ENCODE data around the gene FOXI1. TPM values are rescaled to one million over a fixed set of nuclear protein-coding genes. Genes with fewer than 3 reads are reported as not detected.

Gene FOXI1
- total RNA-seq, 1 donor from 2014 or later: not detected

DNA sequence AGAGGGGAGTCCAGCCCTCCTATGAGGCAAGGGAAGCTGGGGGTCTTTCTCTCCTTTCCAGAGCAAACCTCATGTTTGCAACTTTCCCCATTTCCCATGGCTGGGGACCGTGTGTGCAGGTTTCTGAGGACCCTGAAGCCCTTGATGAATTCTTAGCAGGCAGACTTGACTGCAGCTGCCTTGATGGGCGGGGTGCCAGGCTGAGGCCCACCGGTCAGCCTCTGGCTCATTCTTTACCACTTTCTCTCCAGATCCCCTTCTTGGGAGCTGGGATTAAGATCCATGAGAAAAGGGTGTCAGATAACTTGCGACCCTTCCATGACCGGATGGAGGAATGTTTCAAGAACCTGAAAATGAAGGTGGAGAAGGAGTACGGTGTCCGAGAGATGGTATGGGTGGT, 30.0 kb upstream of the FOXI1 start:
- no peaks in the 10 kb centered on the region for H3K9me3 ChIP-seq
- no peak overlapping the region for H3K4me3 ChIP-seq
- H3K27ac ChIP-seq: no peak overlapping the region
- TF ChIP-seq, protein P1, sequence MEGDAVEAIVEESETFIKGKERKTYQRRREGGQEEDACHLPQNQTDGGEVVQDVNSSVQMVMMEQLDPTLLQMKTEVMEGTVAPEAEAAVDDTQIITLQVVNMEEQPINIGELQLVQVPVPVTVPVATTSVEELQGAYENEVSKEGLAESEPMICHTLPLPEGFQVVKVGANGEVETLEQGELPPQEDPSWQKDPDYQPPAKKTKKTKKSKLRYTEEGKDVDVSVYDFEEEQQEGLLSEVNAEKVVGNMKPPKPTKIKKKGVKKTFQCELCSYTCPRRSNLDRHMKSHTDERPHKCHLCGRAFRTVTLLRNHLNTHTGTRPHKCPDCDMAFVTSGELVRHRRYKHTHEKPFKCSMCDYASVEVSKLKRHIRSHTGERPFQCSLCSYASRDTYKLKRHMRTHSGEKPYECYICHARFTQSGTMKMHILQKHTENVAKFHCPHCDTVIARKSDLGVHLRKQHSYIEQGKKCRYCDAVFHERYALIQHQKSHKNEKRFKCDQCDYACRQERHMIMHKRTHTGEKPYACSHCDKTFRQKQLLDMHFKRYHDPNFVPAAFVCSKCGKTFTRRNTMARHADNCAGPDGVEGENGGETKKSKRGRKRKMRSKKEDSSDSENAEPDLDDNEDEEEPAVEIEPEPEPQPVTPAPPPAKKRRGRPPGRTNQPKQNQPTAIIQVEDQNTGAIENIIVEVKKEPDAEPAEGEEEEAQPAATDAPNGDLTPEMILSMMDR (IDR thresholded peaks at IDR 0.05): no peak
- TF ChIP-seq POLR2AphosphoS5 (IDR thresholded peaks at IDR 0.05; ENCODE audit: insufficient read depth in 1 of 2, low read depth in 1 of 2) (no peak), POLR2A (IDR thresholded peaks at IDR 0.05) (no peak)
- H3K36me3 ChIP-seq: no peaks in the 10 kb centered on the region
- intact Hi-C loops (cut with DNase I): no loop called here
- no peaks in the 10 kb centered on the region for H3K27me3 ChIP-seq
- DNase-seq (ENCODE audit: extremely low spot score in 2 of 2): no peak
- H3K4me1 ChIP-seq: no peaks in the 10 kb centered on the region

DNA sequence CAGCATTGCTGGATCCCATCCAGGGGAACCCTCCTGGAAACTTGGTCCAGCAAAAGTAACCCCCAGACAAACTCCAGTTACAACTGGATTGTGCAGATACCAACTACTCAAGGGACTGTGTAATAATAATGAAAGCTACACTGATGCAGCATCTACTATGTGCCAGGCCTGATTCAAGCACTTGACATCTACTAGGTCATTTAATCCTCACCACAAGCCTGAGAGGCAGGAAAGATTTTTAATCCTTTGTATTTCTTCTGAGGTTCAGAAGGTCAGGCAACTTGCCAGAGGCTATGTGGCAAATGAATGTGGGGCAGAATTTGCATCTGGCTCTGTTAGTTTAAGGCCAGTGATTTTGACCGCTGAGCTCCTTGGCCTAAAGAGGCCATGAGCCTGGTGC, 29.5 kb upstream of the FOXI1 start:
- no peak overlapping the region for H3K4me3 ChIP-seq
- no peaks in the 10 kb centered on the region for H3K9me3 ChIP-seq
- DNase-seq (ENCODE audit: extremely low spot score in 2 of 2): no peak
- H3K36me3 ChIP-seq: no peaks in the 10 kb centered on the region
- no peaks in the 10 kb centered on the region for H3K4me1 ChIP-seq
- no peak overlapping the region for H3K27ac ChIP-seq
- no peaks in the 10 kb centered on the region for H3K27me3 ChIP-seq
- intact Hi-C loops (cut with DNase I): no loop called here
- TF ChIP-seq, protein P1 (IDR thresholded peaks at IDR 0.05): no peak
- TF ChIP-seq POLR2A (IDR thresholded peaks at IDR 0.05) (no peak), POLR2AphosphoS5 (IDR thresholded peaks at IDR 0.05; ENCODE audit: insufficient read depth in 1 of 2, low read depth in 1 of 2) (no peak)

DNA sequence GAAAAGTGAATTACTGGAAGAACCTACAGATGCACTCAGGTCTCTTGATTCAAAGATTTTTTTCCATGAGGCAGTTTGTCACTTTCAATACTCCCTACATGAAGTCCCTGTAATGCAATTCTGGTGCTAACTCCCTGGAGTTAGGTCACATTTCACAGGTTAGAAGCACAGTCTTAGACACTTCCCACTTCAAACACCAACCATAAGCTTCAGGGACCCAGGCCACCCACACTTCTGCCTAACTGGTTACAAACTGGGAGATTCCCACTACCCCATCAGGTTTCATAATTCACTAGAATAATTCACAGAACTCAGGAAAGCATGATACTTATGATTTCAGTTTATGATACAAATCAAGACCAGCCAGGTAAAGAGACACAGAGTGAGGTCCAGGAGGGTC, 29.0 kb upstream of the FOXI1 start:
- Histone ChIP-seq H3K27me3 (no peaks in the 10 kb centered on the region), H3K9me3 (no peaks in the 10 kb centered on the region), H3K36me3 (no peaks in the 10 kb centered on the region), H3K4me3 (no peak overlapping the region), H3K27ac (no peak overlapping the region), H3K4me1 (no peaks in the 10 kb centered on the region)
- intact Hi-C loops (cut with DNase I): no loop called here
- DNase-seq (ENCODE audit: extremely low spot score in 2 of 2): no peak
- TF ChIP-seq, protein P1 (IDR thresholded peaks at IDR 0.05): no peak
- TF ChIP-seq POLR2AphosphoS5 (IDR thresholded peaks at IDR 0.05; ENCODE audit: insufficient read depth in 1 of 2, low read depth in 1 of 2) (no peak), POLR2A (IDR thresholded peaks at IDR 0.05) (no peak)

DNA sequence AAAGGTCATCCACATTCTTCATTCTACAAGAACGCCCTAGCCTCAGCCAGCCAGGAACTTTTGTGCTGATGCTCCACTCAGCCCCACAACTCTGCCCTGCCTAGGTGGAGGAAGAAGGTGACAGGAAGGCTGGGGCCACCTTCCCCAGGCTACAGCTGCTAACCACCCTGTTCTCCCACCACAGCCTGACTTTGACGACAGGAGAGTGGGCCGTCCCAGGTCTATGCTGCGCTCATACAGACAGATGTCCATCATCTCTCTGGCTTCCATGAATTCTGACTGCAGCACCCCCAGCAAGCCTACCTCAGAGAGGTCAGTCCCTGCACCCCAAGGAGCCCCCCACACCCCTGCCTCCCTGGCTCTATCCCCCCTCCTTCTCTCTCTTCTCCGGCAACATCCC, 28.2 kb upstream of the FOXI1 start:
- H3K4me3 ChIP-seq: no peak overlapping the region
- TF ChIP-seq POLR2A (IDR thresholded peaks at IDR 0.05) (no peak), POLR2AphosphoS5 (IDR thresholded peaks at IDR 0.05; ENCODE audit: insufficient read depth in 1 of 2, low read depth in 1 of 2) (no peak)
- TF ChIP-seq, protein P1 (IDR thresholded peaks at IDR 0.05): no peak
- H3K36me3 ChIP-seq: no peaks in the 10 kb centered on the region
- intact Hi-C loops (cut with DNase I): no loop called here
- H3K4me1 ChIP-seq: no peaks in the 10 kb centered on the region
- no peak overlapping the region for H3K27ac ChIP-seq
- no peaks in the 10 kb centered on the region for H3K9me3 ChIP-seq
- H3K27me3 ChIP-seq: no peaks in the 10 kb centered on the region
- DNase-seq (ENCODE audit: extremely low spot score in 2 of 2): no peak

DNA sequence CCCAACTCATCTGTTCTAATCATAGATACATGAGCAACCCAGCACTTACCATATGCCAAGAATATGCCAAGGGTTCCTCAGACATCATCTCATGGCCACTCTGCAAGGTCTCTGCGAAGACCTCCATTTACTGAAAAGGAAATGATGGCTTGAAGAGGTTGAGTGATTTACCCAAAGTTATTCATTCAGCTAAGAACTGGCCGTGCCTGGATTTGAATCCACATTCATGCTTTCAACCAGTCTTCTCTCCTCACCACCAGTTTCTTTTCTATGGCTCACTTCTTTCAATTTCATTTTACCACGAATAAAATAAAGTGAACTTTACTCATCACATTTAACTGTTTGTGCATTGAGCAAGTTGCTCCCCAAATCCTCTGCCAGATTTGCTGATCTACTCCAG, 27.2 kb upstream of the FOXI1 start:
- no peak overlapping the region for H3K27ac ChIP-seq
- no peak overlapping the region for H3K4me3 ChIP-seq
- H3K4me1 ChIP-seq: no peaks in the 10 kb centered on the region
- TF ChIP-seq, protein P1 (IDR thresholded peaks at IDR 0.05): no peak
- TF ChIP-seq POLR2A (IDR thresholded peaks at IDR 0.05) (no peak), POLR2AphosphoS5 (IDR thresholded peaks at IDR 0.05; ENCODE audit: insufficient read depth in 1 of 2, low read depth in 1 of 2) (no peak)
- intact Hi-C loops (cut with DNase I): no loop called here
- no peaks in the 10 kb centered on the region for H3K36me3 ChIP-seq
- no peak for DNase-seq (ENCODE audit: extremely low spot score in 2 of 2)
- no peaks in the 10 kb centered on the region for H3K27me3 ChIP-seq
- no peaks in the 10 kb centered on the region for H3K9me3 ChIP-seq

Data from vagina (tissue), 2 donors.